ENCODE measurements around the gene GBP2.

The GBP2 gene

DNA sequence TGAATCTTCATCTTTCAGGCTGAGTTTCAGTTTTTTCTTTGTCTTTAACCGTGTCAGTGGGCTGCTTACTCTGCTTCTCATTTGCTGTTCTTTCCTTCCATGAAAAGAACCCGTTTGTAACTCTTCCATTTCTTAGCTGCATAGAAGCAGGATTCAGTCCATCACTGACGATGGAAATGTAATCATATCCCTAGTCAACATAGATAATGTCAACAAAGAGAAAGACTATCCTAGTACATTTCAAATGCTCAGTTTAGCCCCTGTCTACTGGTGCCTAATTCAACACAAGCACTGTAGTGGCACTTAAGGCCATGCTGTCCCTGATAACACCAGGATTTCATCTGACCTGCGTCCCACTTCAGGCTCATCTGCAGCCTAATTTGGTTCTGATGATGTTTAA, 61.3 kb downstream of the GBP2 start:
- no peak for DNase-seq

DNA sequence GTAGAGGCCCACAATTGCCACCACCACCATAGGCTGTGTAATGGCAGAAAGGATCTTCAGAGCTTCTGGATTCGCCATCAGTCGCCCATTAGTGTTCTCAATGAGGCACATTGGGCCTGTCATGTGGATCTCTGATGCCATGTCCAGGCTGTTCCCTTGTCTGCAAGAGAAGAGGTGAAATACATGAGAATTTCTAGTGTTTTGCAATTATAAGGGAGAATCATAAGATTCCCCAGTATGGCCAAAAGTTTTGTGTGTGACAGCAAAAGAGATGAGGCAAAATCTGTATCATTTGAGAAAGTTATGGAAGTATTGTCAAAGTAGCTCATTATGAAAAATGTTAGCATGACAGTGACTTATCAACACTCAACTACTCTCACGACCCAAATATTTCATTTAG, 62.8 kb downstream of the GBP2 start:
- no peak for DNase-seq

DNA sequence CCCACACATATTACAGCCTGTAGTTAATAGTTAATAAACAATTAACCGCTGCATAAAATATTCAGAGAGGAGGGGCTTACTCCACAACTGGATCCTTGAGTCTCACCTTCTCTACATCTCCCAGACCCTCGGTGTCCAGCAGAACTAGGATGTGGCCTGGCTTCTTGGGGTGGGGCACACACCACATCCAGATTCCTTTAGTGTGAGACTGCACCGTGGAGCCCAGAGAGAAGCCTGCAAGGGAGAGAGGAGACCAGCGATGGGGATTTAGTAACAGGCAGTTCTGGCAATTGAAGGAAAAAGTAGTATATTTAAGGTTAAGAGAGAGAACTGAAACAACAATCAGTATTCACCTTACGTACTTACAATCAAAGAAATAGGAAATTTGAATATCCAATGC, 65.8 kb downstream of the GBP2 start:
- no peak for DNase-seq
